GM19351 (cell line): ENCODE data around the gene DNAH17.

ENCODE experiments used
- ATAC-seq: cut with Tn5 transposase; IDR thresholded peaks from one replicate; pipeline ENCODE4 v1.9.1; 2021; ENCODE audit warnings: mild to moderate bottlenecking, moderate library complexity; ENCODE audit not compliant: unreplicated experiment

DNAH17 gene

DNA sequence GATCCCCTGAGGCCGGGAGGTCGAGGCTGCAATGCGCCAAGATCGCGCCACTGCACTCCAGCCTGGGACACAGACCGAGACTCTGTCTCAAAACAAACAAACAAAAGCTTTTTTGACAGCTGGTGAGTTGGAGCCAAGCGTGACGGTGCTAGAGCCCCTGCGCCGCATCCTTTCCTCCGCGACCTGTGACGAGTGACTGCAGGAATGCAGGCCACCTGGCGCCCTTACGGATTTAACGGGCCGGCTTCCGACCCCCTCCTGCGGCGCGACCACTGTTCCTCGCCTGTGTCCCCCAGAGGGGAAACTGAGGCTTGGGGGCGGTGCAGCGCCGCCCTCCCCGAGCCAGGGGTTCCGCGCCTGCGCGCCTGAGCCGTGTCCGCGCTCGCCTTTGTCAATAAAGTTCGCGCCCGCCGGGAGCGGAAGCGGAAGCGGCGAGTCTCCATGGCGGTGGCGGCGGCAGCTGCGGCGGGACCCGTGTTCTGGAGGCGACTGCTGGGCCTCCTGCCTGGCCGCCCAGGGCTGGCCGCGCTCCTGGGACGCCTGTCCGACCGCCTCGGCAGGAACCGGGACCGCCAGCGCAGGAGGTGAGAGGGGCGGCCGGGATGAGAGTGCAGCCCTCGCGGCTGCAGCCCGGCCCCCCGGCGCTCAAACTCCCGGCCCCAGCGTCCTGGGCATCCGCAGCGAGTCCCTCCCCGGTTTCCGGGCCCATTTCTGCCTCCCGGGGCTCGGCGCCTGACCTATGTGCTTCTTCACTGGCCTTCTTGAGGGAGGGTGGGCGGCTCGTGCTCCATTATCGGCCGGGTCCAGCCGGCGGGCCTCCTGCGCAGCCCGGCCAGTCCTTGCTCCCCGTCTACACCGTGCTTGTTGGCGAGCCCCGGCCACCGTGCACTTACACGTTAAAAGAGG is 198.7 kb downstream of the DNAH17 start, which contains the start of gene PGS1:
TSS of gene PGS1 (plus strand) at position 425 of the 906 bp plus-strand sequence. CDS start at position 442, 17 bp downstream.
- peak; percentile 48 for ATAC-seq

DNA sequence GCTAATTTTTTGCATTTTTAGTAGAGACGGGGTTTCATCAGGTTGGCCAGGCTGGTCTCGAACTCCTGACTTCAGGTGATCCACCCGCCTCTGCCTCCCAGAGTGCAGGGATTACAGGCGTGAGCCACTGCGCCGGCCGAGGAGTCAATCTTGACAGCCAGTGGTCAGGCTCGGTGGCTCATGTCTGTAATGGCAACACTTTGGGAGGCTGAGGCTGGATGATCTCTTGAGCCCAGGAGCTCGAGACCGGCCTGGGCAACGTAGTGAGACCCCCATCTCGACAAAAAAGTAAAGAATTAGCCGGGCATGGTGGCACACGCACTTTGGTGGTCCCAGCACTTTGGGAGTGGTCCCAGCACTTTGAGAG is 199.4 kb downstream of the DNAH17 start:
- ATAC-seq = no peak

- no peak for ATAC-seq
Observed at GRCh38 chr17:78376161-78376560, 201.0 kb downstream of the DNAH17 start.

- ATAC-seq = no peak
Observed at GRCh38 chr17:78375401-78376151, 201.6 kb downstream of the DNAH17 start.

DNA sequence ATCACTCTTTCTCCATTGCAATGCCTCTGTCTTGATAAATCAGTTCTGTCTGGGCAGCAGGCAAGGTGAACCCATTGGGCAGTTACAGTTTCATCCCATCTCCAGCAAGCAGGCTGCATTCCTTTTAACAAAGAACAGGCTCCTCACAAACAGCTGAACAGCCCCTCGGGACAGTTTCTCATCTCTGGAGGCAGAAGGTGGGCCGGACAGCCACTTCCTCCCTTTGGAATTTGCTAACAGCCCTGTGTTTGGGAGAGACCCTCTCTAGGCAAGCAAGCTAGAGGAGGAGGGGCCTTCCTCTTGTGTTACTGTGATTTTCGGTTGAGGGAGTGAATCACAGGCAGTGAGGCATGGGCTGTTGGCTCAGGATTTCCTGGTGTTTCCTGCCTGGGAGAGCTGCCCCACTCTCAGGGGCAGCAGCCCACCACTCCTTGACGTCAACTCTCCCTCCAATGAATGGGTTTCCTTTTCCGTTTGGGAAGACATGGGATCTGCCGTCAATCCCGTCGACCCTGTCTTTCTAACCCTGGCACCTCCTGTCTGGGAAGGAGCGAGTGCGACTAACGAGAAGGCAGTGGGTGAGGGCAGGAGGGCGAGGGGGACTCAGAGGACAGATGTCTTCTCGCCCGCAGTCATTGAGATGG is 202.4 kb downstream of the DNAH17 start:
- no peak for ATAC-seq

DNA sequence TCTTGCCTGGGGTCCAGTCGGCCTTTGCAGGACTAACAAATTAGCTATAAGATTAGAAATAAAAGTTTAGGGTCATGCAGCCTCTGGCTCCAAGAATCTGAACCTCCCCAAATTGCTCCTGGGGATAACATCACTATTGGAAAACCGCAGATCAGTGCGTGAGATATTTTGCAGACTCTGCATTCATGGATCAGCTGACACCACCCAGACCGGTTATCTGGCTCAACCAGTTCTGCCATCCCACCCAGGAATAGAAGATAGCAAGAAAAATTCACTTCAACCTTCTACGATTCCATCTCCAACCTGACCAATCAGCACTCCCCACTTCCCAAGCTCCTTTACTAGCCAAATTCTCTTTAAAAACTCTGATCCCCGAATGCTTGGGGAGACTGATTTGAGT is 203.0 kb downstream of the DNAH17 start:
- ATAC-seq = no peak
